ENCODE data around the gene PEBP1. TPM values are rescaled to one million over a fixed set of nuclear protein-coding genes. Genes with fewer than 3 reads are reported as not detected.
A peak's percentile ranks its signal among the peaks of the same experiment; 100 is the strongest.

The PEBP1 gene
- total RNA-seq, 1 donor from 2014 or later: 102 TPM

DNA sequence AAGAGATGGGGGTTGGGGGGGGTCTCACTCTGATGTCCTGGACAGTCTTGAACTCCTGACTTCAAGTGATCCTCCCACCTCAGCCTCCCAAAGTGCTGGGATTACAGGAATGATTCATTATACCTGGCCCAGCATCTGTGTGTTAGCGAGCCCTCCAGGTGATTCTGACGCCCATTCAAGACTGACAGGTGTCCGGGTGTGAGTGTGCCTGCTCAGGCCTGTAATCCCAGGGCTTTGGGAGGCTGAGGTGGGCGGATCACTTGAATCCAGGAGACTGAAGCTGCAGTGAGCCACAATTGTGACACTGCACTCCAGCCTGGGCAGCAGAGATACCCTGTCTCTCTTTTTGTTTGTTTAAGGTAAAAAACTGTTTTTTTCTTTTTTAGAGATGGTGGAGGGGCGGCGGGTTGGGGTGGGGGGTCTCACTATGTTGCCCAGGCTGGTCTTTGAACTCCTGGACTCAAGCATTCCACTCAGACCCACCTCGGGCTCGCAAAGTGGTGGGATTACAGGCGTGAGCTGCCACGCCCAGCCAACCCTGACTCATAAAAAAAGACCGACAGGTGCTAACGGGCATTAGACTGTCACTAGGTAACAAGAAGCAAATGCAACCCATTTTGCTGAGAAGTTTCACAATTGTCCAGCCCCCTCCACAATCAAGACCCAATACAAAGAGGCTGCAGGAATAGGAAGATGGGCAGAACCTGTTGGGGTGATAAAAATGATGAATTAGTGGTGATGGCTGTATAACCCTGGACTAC lies 36.8 kb upstream of the PEBP1 start:
- Mint-ChIP-seq H3K4me1 (peaks cover 4% of the 10 kb centered on the region), H3K27me3 (peaks cover 14% of the 10 kb centered on the region), H3K36me3 (ENCODE audit: low read depth) (no peaks in the 10 kb centered on the region), H3K9me3 (no peaks in the 10 kb centered on the region), H3K27ac (no peak overlapping the region), H3K4me3 (no peak overlapping the region)
- TF ChIP-seq, protein P1, sequence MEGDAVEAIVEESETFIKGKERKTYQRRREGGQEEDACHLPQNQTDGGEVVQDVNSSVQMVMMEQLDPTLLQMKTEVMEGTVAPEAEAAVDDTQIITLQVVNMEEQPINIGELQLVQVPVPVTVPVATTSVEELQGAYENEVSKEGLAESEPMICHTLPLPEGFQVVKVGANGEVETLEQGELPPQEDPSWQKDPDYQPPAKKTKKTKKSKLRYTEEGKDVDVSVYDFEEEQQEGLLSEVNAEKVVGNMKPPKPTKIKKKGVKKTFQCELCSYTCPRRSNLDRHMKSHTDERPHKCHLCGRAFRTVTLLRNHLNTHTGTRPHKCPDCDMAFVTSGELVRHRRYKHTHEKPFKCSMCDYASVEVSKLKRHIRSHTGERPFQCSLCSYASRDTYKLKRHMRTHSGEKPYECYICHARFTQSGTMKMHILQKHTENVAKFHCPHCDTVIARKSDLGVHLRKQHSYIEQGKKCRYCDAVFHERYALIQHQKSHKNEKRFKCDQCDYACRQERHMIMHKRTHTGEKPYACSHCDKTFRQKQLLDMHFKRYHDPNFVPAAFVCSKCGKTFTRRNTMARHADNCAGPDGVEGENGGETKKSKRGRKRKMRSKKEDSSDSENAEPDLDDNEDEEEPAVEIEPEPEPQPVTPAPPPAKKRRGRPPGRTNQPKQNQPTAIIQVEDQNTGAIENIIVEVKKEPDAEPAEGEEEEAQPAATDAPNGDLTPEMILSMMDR (IDR thresholded peaks at IDR 0.05): no peak
- no peak for ATAC-seq (ENCODE audit: low read depth)
- ChIA-PET POLR2A (no interaction called here), CTCF (no interaction called here)
- no peak for DNase-seq
- intact Hi-C loops (cut with micrococcal nuclease): no loop called here

DNA sequence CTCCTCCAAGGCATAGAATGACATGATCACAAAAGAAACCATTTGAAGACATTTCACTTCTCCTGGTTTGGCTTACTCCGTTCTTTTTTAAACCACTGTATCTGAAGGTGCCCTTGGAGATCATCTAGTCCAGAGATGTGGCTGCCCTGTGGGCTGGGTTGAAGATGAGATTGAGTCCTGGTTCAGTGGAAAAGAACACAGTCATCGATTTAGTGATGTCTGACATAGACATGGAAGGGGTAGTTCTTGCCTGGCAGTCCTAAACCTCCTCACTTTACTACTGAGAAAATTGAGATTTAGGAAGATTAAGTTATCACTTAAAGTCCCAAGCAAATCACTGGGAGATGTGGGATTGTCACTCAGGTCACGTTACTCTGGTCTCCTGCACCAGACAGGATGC lies 34.9 kb upstream of the PEBP1 start:
- TF ChIP-seq, protein P1 (IDR thresholded peaks at IDR 0.05): no peak
- Mint-ChIP-seq H3K27me3 (peaks cover 21% of the 10 kb centered on the region), H3K9me3 (no peaks in the 10 kb centered on the region), H3K4me3 (no peak overlapping the region), H3K27ac (no peak overlapping the region), H3K36me3 (ENCODE audit: low read depth) (no peaks in the 10 kb centered on the region), H3K4me1 (peaks cover 9% of the 10 kb centered on the region)
- ChIA-PET CTCF (no interaction called here), POLR2A (interaction anchor here (0.5 kb wide), 1 partner anchor 40 kb away, joined by 4 read pairs; the partner anchor contains the start of gene WSB2)
- DNase-seq (no peak), ATAC-seq (ENCODE audit: low read depth) (no peak)
- intact Hi-C loops (cut with micrococcal nuclease): no loop called here

GRCh38 chr12:118102070-118102469 lies 33.9 kb upstream of the PEBP1 start:
- DNase-seq (no peak), ATAC-seq (ENCODE audit: low read depth) (no peak)
- TF ChIP-seq, protein P1 (IDR thresholded peaks at IDR 0.05): no peak
- intact Hi-C loops (cut with micrococcal nuclease): no loop called here
- H3K4me1 Mint-ChIP-seq: peaks cover 9% of the 10 kb centered on the region
- H3K36me3 Mint-ChIP-seq (ENCODE audit: low read depth): no peaks in the 10 kb centered on the region
- CTCF ChIA-PET: no interaction called here
- no peak overlapping the region for H3K4me3 Mint-ChIP-seq
- no peaks in the 10 kb centered on the region for H3K9me3 Mint-ChIP-seq
- no peak overlapping the region for H3K27ac Mint-ChIP-seq
- POLR2A ChIA-PET: no interaction called here
- peaks cover 19% of the 10 kb centered on the region for H3K27me3 Mint-ChIP-seq

DNA sequence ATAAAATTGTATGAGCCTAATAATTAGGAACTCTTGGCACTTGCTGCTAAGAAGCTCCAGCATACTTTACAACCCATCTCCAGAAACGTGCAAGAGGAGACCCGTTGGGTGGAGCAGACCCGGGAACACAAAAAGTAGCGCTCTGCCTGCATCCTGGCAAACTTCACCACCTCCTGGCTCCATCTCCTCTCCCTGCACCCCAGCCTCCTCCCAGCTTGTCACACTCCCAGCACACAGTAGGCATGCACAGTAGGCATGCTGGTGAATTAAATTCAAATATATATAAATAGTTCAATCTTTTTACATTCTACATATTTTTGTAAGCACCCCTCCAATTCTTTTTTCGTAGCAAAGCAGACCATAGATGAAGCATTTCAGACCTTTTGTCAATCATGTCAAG lies 33.3 kb upstream of the PEBP1 start:
- ATAC-seq (ENCODE audit: low read depth) (no peak), DNase-seq (no peak)
- H3K4me1 Mint-ChIP-seq: peaks cover 9% of the 10 kb centered on the region
- H3K36me3 Mint-ChIP-seq (ENCODE audit: low read depth): no peaks in the 10 kb centered on the region
- intact Hi-C loops (cut with micrococcal nuclease): no loop called here
- peak overlapping the region; percentile 84 for H3K4me3 Mint-ChIP-seq
- H3K27ac Mint-ChIP-seq: no peak overlapping the region
- ChIA-PET CTCF (no interaction called here), POLR2A (interaction anchor here (0.7 to 1.1 kb wide), 2 partner anchors 40 to 42 kb away, joined by 3 to 18 read pairs; partner anchors contain the start of gene WSB2)
- peaks cover 21% of the 10 kb centered on the region for H3K27me3 Mint-ChIP-seq
- TF ChIP-seq, protein P1 (IDR thresholded peaks at IDR 0.05): no peak
- no peaks in the 10 kb centered on the region for H3K9me3 Mint-ChIP-seq

DNA sequence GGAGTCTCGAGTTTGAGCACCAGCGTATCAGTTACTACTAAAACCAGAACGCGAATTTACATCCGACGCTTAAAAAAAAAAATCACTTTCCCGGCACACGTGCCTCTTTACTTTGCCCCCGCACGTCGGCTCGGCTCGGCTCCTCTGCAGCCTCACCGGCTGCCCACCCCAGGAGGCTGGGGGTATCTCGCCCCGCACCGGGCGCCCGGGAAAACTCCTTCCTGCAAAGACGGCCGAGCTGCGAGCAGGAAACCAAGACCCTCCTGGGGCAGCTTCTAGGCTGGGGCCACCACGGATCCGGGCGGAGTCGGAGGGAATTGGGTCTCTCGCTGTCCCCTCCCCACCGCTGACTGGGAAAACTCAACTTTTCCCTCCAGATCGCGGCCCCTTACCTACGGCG lies 32.7 kb upstream of the PEBP1 start:
- Mint-ChIP-seq H3K27ac (no peak overlapping the region), H3K27me3 (peaks cover 21% of the 10 kb centered on the region), H3K36me3 (ENCODE audit: low read depth) (no peaks in the 10 kb centered on the region), H3K4me1 (peaks cover 9% of the 10 kb centered on the region), H3K4me3 (peak overlapping the region; percentile 84), H3K9me3 (no peaks in the 10 kb centered on the region)
- ATAC-seq (ENCODE audit: low read depth) (no peak), DNase-seq (peak; percentile 18)
- ChIA-PET CTCF (no interaction called here), POLR2A (interaction anchor here (0.7 to 1.1 kb wide), 2 partner anchors 41 to 42 kb away, joined by 3 to 18 read pairs; partner anchors contain the start of gene WSB2)
- TF ChIP-seq, protein P1 (IDR thresholded peaks at IDR 0.05): no peak
- intact Hi-C loops (cut with micrococcal nuclease): no loop called here

Data from activated B cell treated with CpG ODN at 0.5 μM for 24 hours (primary cell).